Stimulated activated CD4-positive, alpha-beta T cell treated with anti-CD3 and anti-CD28 coated beads, Interleukin-15, amount 100 ng/mL, for 24 hours (primary cell): ENCODE data around the gene MCOLN1.
"Not testable (repeated sequence)": the region's sequence is repeated elsewhere in the genome, so short reads cannot be mapped to it uniquely, and the experiment has no call there.

ENCODE experiments used
- DNase-seq: peaks from one replicate; pipeline ENCODE4 v3.0.0-alpha.2; 2020

The MCOLN1 gene

DNA sequence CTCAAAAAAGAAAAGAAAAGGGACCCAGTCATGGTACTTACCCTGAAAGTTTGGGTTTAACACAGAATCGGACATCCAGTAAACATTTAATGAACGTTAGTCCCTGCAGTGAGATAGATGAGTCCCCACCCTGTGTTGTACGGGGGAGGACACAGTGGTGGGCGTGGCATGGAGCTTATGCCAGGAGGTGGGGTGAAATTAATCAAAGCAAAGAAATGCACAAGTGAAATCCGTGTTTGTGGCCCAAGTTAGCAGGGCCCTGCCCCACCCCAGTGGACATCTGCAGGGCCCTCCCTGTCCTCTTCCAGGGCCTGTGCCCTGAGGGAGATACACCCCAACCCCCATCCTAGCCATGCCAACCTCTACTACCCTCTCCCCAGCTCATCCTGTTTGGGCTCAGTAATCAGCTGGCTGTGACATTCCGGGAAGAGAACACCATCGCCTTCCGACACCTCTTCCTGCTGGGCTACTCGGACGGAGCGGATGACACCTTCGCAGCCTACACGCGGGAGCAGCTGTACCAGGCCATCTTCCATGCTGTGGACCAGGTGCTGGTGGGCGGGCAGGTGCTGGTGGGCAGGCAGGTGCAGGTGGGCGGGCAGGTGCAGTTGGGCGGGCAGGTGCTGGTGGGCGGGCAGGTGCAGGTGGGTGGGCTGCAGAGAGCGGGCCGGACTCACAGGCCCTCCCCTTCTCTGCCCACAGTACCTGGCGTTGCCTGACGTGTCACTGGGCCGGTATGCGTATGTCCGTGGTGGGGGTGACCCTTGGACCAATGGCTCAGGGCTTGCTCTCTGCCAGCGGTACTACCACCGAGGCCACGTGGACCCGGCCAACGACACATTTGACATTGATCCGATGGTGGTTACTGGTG, 3.9 kb downstream of the MCOLN1 start:
- DNase-seq: no peak

DNA sequence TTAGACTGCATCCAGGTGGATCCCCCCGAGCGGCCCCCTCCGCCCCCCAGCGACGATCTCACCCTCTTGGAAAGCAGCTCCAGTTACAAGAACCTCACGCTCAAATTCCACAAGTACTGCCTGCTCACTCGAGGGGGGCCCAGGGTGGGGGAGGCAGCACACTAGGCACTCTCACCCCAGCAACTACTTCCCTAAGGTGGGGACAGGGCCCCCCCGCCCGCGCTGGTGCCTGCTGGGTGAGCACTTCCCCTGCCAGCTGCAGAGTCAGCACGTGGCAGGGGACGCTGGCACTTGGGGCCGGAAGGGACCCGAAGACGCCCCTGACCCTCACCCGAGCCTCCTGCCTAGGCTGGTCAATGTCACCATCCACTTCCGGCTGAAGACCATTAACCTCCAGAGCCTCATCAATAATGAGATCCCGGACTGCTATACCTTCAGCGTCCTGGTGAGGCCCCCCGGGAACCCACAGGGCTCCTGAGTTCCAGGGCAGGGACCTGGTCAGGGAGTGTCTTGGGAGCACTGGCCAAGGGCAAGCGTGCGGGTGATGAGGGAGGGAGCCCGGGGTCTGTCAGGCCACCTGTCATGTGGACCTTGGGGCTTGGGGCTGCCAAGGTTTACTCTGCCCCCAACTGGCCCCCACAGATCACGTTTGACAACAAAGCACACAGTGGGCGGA, 5.2 kb downstream of the MCOLN1 start:
- no peak for DNase-seq

DNA sequence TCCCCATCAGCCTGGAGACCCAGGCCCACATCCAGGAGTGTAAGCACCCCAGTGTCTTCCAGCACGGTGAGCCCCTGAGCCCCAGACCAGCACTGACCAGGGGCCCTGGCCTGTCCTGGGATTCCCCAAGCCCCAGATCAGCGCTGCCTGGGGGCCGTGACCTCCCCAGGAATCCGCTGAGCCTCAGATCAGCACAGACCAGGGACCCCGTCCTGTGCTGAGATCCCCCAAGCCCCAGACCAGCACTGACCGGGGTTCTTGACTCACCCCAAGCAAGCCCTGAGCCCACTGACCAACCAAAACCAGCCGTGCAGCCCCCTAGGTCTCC, 5.7 kb downstream of the MCOLN1 start:
- no peak for DNase-seq

DNA sequence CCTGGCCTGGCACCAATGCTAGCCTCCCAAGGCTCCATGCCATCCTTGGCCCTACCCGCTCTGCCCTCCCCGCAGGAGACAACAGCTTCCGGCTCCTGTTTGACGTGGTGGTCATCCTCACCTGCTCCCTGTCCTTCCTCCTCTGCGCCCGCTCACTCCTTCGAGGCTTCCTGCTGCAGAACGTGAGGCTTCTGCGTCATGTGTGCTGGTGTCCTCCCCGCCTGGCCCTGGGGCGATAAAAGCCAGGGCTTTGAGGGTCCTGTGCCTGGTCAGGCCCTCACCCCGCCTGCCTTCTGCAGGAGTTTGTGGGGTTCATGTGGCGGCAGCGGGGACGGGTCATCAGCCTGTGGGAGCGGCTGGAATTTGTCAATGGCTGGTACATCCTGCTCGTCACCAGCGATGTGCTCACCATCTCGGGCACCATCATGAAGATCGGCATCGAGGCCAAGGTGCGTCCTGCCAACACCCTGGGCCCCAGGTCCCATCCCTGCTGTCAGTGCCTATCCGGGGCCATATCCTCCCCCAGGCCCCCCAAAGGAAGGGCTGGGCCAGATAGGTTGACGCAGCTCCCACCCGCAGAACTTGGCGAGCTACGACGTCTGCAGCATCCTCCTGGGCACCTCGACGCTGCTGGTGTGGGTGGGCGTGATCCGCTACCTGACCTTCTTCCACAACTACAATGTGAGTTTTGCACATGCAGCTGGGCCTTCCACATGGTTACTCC, 6.3 kb downstream of the MCOLN1 start:
- DNase-seq: no peak

DNA sequence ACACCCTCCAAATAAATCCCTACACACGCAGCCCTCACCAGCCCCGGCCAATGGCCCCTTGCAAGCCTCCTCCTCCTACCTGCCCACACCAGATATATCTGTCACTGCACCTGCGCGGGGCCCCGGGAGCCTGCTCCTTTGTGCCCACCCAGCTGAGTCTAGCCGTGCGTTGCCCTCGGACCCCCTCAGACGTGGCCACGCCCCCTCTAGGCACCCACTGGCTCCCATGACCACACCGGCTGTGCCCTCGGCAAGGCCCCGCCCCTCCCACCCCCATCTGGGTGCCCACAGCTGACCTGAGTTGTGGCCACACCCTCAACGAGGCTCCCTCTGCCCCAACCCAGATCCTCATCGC, 6.8 kb downstream of the MCOLN1 start:
- DNase-seq: no peak

DNA sequence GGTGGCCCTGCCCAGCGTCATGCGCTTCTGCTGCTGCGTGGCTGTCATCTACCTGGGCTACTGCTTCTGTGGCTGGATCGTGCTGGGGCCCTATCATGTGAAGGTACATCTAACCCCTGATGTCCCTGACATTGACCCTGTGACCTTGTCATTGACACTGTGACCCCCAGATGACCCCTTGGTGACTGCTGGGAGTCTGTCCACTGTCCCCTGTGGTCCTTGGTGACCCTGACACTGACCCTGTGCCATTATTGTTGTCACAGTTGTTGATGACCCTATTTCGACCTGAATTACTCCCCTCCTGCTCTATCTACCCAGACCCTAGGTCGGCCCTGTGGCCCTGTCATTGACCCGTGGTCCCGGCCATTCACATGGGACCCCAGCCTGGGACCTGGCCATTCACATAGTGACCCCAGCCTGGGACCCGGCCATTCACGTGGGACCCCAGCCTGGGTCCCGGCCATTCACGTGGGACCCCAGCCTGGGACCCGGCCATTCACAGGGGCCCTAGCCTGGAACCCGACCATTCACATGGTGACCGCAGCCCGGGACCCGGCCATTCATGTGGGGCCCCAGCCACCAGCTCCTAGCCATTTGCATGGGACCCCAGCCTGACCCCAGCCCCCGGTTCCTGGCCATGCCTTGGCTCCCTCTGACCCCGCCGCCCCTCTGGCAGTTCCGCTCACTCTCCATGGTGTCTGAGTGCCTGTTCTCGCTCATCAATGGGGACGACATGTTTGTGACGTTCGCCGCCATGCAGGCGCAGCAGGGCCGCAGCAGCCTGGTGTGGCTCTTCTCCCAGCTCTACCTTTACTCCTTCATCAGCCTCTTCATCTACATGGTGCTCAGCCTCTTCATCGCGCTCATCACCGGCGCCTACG, 7.4 kb downstream of the MCOLN1 start:
- no peak for DNase-seq

DNA sequence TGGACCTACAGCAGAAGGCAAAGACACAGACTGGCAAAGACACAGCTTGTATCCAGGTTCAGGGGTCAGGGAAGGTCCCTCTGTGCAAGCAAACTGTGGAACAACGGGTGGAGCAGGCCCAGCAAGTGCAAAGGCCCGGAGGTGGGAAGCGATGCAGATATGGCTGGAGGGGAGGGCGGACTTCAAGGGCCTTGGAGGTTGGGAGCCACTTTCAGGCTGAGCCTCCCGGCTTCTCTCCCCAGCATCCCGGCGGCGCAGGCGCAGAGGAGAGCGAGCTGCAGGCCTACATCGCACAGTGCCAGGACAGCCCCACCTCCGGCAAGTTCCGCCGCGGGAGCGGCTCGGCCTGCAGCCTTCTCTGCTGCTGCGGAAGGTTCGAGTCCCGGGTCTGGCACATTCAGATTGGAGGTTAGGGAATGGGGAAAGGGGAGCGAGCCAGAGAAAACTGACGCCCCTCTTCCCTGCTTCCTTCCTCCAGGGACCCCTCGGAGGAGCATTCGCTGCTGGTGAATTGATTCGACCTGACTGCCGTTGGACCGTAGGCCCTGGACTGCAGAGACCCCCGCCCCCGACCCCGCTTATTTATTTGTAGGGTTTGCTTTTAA, 11.0 kb downstream of the MCOLN1 start:
- DNase-seq: no peak

DNA sequence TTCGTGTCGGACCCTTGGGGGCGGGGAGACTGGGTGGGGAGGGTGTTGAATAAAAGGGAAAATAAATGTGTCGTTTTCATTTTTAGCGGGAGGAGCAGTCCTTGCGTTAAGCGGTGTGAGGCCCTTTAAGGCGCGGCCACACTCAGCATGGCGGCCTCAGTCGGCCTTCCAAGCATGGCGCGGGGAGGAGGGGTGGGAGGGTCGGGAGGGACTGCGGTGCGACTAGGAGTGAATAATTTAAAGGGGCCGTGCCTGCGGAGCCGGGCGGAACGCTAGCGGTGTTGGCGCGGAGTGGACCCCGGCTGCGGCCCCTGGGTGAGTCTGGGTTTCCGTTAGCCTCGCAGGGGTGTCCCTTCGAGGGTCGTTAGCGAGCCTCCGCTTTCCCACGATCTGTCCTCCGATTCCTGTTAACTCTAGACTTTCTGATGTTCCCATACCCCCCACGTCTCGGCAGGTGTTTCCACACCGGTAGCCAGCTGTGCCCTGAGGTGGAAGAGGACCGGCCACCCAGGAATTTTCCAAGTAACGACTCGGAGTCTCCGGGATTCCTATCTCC, 11.6 kb downstream of the MCOLN1 start:
- DNase-seq: peak; percentile 88

DNA sequence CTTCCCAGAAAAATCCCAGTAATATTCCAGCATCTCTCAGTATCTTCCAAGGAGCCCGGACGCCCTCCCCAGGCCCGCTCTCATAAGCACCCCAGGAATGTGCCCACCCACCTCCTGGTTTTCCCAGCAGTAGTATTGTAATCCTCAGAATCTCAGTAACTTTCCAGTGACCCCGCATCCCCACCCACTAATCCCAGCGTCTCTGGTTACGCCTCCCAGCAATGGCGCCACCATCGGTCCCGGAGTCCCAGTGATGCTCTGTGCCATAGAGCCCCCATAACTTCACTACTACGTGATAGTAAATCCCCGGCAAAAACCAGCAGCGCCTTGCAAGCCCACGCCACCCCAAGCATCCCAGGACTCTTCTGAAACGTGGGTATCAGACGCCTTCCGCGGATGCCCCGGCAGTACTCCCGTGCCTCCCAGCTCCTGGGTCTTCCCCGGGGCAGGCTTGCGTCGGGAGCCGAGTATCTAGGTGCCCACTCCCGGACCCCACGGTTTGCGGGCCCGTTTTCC, 12.2 kb downstream of the MCOLN1 start:
- DNase-seq: peak; percentile 69

DNA sequence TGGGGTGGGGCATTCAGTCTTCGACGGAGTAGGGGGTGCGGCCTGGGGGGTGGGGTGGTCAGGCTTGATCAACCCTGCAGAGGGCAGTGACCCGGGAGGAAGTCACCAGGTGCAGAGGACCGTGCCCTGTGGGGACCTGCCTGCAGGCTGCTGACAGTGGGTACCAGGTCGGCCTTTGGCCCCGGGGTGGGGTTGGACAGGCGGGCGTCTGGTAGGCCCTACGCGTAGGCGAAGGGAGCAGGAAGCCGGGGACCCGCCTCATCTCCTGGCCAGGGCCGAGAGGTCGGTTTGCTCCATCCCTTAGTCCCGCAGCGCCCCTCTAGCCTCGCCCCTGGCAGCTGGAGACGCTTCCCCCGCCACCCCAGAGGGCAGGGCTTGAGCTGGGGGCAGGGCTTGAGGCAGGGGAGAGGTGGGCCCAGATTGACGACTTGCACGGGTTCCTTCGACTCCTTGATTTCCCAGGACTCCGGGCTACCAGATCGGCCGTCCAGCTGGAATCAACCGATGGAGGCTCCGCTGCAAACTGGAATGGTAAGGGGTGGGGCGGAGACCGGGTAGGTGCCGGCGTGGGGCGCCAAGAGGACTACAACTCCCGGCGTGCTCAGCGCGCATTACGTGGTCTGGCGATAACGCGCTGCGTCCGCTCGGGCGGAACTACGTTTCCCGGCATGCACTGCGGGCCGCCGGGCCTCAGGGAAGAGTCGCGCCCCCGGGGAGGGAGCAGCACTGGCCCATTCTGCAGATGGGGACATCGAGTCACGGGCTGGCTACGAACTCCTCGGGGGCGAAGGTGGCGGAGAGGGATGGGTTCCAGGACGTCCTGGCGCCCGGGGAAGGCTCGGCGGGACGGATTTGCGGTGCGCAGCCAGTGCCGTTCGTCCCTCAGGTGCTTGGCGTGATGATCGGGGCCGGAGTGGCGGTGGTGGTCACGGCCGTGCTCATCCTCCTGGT, 12.9 kb downstream of the MCOLN1 start, which contains the start of gene PNPLA6:
TSS of gene PNPLA6 (plus strand) at position 671 of the 951 bp plus-strand sequence. CDS start at position 743, 72 bp downstream.
- DNase-seq: peak; percentile 96

DNA sequence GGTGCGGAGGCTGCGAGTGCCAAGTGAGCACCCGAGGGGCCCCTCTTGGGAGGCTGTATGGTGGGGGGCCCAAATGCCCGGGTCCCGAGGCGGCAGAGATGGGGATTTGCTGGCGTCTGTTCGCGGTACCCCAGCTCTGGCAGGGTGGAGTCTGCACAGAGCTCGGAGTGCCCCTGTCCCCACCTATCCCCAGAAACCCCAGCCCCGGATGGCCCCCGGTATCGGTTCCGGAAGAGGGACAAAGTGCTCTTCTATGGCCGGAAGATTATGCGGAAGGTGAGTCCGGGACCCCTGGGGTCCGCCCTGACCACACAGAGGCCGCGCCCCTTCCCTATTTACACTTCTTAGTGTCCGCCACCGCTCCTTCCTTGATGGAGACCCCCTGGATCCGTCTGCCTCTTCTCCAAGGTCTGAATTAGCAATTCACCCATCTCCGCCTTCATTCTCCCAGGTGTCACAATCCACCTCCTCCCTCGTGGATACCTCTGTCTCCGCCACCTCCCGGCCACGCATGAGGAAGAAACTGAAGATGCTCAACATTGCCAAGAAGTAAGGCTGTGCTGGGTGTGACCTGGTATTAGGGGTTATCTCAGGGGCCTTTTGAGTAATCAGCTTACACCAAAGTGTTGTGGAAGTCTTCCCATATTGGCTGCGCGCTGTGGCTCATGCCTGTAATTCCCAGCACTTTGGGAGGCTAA, 13.7 kb downstream of the MCOLN1 start:
- DNase-seq: no peak

DNA sequence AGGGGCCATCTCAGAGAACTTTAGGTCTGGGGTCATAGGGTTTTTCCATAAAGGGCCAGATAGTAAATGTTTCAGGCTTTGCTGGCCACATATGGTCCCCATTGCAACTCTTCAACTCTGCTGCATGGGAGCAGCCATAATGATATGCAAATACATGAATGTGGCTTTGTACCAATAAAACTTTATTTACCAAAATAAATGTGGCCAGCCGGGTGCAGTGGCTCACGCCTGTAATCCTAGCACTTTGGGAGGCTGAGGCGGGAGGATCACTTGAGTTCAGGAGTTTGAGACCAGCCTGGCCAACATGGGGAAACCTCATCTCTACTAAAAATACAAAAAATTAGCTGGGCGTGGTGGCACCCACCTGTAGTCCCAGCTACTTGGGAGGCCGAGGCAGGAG, 16.6 kb downstream of the MCOLN1 start:
- not testable (repeated sequence) for DNase-seq

DNA sequence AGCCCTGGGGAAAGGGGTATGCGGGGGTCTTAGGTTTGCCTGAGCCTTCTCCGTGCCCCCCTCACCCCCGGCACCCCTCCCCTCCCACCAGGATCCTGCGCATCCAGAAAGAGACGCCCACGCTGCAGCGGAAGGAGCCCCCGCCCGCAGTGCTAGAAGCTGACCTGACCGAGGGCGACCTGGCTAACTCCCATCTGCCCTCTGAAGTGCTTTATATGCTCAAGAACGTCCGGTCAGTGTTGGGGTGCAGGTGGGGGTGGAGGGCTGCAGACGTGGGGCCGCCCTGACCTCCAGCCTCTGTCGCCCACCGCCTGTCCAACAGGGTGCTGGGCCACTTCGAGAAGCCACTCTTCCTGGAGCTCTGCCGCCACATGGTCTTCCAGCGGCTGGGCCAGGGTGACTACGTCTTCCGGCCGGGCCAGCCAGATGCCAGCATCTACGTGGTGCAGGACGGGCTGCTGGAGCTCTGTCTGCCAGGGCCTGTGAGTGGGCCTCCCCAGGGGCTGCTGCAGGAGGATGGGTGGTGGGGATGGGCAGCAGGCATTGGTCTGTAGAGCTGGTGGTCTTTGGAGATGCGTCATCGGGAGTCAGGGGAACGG, 17.5 kb downstream of the MCOLN1 start:
- no peak for DNase-seq

DNA sequence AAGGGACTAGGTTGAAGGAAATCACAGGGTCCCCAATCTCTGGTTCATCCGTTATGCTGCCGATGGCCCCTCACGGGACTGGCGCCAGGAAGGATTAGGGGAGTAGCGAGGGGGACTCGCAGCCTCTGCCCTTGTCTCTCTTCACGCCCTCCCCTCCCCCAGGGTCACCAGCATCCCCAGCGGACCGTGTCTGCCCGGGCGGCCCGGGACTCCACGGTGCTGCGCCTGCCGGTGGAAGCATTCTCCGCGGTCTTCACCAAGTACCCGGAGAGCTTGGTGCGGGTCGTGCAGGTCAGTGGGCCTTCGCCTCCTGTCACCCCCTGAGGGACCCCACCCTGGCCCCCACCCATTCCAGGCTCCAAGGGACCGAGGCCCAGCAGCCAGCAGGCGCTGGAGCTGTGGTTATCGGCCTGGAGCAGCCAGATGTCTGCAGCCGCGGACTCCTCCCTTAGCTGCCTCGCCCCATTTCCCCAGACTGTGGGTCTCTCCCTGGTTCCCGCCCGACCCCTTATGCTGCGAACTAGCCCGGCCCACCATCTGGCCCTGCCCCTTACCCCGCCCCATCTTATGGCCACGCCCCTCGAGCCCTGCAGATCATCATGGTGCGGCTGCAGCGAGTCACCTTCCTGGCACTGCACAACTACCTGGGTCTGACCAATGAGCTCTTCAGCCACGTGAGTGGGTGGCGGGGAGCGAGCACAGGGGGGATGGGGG, 18.5 kb downstream of the MCOLN1 start:
- peak; percentile 62 for DNase-seq

DNA sequence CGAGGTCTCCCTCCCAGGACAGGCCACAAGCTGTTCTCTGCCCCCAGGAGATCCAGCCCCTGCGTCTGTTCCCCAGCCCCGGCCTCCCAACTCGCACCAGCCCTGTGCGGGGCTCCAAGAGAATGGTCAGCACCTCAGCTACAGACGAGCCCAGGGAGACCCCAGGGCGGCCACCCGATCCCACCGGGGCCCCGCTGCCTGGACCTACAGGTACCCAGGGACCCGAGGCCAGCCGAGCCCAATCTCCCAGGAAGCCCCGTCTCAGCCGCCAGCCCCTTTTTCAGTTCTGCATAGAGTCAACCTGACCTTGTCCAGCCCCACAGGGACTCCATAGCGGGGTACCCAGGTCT, 19.0 kb downstream of the MCOLN1 start:
- DNase-seq: no peak

DNA sequence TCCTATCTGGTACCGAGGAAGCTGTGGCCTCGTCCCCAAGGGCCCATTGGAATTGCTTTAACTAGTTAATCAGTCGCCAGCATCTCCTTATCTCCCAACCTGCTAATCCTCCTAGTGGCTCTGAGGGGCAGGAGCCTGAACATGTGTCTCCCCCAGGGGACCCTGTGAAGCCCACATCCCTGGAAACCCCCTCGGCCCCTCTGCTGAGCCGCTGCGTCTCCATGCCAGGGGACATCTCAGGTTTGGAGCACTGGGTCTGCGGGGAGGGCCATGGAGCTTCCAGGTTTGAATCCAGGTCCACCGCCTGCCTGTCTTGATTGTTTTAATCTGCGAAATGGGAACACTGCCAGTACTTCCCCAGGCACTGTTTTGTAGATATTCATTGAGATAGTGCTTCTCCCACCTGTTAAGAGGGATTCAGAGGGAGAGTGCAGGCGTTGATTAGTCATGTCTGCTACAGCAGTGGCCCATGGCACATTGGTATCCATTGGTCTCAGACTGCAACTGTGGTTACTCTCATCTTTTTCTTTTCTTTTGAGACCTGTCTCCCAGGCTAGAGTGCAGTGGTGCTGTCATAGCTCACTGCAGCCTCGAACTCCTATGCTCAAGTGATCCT, 19.5 kb downstream of the MCOLN1 start:
- no peak for DNase-seq

DNA sequence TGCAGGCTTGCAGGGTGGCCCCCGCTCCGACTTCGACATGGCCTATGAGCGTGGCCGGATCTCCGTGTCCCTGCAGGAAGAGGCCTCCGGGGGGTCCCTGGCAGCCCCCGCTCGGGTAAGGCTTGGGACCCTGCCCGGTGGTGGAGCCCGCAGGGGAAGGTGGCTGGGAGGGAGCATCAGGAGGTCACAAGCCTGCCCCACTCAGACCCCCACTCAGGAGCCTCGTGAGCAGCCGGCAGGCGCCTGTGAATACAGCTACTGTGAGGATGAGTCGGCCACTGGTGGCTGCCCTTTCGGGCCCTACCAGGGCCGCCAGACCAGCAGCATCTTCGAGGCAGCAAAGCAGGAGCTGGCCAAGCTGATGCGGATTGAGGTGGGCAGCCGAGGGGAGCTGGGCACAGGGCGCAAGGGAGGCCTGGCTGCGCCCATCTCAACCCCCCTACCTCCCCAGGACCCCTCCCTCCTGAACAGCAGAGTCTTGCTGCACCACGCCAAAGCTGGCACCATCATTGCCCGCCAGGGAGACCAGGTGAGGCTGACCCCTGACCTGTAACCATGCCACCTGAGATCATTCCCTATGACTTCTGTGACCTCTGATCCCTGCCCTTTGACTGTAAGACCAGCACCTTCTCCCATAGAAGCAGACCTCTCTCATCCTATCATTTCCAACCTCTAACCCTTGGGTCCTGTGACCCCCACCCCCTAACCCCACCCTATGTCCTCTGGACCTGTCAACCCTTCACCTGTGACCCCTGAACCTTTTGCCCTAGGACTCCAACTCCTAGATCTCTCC, 20.3 kb downstream of the MCOLN1 start:
- no peak for DNase-seq

DNA sequence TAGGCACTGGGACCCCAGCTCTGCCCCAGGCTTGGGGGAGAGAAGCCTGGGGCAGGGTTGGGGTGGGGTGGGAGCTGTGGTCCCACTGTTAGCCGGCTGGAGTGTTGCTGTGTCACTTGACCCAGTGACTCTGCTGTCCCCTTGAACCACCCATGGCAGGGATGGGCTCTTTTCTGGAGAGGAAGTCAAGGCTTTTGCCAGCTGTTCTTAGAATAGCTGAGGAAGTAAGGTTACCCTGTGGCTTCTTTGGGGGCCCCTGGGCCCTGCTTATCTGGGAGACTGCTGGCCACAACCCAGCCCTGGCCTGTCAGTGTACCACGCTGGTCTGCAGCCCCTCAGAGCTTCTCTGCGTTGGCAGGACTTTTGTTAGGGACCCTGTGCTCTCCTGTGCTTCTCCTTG, 22.2 kb downstream of the MCOLN1 start:
- DNase-seq: no peak
